NCI-H2196 treated with DMSO at 0.1 percent for 48 hours (cell line): ENCODE results near the gene MAD2L1.

Experiments
- DNase-seq: peaks from one replicate; lab custom pipeline; 2025; ENCODE audit not compliant: unreplicated experiment; lab: John Stamatoyannopoulos, UW

MAD2L1 gene

DNA sequence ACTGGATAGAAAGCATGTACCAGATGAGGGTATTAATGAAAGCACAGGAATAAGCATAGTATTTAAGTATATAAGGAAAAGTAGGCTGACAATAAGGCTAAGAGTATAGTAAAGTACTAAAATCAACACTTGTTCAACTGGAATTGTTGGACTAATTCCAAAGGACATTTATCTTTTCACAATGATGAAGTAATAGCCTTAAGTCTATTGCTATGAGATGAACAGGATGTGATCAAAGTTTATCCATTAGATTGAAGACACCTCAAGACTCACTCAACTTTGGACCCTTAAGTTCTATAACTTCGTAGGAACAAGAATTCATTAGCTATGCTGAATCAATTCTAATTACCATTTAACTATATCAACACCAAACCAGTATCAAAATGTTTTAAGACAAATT lies 7.6 kb downstream of the MAD2L1 start:
- DNase-seq, result no peak

DNA sequence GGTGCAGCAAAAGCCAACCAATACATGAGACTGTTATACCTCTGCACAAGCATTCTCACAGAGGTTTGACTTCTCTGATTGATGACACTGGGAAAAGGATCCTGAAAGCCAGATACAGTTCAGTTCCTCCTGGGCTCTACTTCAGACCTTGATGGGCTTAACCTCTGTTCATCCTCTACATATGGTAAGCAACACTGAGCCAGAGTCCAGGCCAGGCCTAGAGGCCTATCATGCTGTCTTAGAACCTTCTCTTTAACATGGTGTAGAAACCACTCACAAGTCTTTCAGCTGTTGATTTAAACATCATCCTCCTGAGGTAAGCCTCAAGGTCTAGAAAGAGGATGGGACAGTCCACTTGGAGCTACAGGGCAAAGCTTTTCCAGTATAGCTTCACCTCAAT lies 9.2 kb downstream of the MAD2L1 start:
- no peak for DNase-seq

DNA sequence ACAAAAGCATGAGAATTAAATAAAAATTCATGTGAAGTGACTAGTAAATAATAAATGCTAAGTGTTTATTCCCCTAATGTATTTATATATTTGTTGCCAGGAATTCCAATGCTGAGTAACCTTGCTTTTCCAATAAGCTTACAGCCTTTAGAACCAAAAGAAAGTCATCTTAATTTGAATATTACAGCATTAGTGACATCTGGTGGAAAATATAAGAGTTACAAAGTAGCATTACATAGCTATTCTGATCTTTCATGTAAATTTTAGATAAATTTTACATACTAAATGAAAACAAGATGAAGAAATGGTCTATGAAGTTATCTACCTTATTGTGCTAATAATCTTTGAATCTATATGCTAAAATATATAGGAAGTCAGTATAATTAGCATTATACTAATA lies 10.4 kb downstream of the MAD2L1 start:
- DNase-seq, result no peak

DNA sequence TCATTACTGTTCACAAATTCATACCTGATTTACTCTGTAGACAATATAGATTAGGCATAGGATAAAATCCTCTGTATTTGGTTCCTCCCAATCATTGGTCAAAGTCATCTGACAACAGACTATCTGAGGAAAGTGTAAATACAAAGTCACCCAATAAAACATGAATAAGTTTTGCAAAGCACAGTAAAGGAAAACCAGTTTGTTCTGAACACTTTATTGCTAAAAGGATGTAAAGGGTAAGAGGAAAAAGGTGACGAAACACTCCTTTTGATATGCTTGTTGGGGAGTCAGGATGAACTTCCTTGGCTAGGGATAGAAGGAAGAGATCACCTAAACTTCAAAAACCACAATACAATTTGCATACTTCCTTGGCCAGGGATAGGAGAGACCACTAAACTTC lies 10.9 kb downstream of the MAD2L1 start:
- DNase-seq, result no peak

DNA sequence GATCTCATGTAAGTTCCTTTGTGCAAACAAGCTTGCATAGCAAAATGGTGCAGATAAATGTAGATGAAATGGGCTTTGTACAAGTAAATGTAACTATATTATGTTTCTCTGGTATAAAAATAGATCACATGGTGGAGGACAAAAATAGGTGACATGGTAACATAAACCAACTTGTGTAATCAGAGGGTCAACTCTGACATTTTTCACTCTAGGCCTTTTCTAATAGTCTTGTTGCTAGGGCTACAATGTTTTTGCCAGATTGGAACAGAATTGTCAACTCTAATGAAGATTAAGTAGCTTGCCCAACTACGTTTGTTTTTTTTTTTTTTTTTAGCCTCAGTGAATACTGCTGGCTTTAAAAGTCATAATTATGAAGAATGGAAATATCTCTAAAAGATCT lies 11.5 kb downstream of the MAD2L1 start:
- DNase-seq, result no peak

- DNase-seq, result no peak
These were observed 12.7 kb downstream of the MAD2L1 start for GRCh38 chr4:120053911-120054310.

GRCh38 chr4:120052856-120053255 lies 13.8 kb downstream of the MAD2L1 start:
- no peak for DNase-seq

DNA sequence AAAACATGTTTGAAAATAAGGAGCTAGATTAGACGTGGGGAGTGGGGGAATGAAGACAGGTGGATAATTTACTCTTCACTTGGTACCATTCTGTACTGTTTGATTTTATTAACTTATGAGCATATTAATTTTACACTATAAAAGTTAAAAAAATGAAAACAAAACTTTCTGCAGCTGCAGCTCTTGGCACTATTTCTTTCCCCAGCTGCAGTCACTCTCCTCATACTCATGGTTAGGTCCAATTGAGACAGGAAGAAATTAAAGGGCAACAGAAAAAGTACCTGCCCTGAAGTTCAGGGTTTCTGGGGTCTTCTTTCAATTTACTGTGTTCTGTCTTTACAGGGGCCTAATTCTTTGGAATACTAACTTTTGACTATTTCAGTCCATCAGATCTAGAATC lies 15.4 kb downstream of the MAD2L1 start:
- no peak for DNase-seq

GRCh38 chr4:120049732-120050494 lies 16.7 kb downstream of the MAD2L1 start:
- peak; percentile 17 for DNase-seq

DNA sequence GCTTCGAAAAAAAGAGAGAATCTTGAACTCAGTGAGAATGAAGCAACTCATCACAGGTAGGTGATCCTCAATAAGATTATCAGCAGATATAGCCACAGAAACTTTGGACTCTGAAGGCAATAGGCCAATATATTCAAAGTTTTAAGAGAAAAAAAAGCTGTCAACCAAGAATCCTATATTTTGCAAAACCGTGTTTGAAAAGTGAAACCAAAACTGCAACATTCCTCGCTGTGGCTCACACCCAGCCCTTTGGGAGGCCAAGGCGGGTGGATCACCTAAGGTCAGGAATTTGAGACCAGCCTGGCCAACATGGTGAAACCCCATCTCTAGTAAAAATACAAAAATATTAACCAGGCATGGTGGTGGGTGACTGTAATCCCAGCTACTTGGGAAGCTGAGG lies 22.8 kb downstream of the MAD2L1 start:
- no peak for DNase-seq

DNA sequence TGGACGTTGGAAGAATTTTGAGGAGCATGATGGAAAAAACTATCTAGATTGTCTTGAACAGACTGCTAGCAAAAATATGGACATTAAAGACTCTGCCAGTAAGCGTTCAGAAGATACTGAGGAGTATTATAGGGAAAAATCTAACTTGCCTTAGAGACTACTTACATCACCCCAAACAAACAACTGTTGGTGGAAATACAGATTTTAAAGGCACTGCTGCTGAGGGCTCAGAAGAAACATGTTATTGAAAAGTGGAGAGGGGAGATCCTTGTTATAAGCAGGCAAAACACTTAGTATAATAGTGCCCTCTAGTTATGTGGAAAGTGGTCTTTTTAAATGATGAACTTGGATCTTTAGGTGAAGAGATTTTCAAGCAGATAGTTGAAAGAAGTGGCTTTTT lies 29.2 kb downstream of the MAD2L1 start:
- DNase-seq, result no peak

DNA sequence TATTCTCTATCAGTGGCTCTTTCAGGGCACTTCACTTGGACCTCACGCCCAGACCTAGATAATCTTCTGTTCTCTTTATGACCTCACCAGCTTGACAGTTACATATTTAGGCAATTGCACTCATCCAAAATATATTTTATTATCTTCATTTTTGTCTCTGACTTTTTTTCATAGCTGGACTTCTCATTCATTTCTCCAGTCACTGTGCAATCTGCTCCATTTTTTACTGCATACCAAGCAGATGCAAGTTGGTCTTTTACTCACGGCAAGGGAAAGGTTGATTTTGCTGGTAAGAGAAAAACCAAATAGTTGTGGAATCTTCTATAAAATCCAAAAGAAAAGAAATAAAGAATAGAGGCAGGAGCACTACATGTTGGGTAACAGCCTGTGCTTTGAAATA lies 31.7 kb downstream of the MAD2L1 start:
- DNase-seq, result no peak

DNA sequence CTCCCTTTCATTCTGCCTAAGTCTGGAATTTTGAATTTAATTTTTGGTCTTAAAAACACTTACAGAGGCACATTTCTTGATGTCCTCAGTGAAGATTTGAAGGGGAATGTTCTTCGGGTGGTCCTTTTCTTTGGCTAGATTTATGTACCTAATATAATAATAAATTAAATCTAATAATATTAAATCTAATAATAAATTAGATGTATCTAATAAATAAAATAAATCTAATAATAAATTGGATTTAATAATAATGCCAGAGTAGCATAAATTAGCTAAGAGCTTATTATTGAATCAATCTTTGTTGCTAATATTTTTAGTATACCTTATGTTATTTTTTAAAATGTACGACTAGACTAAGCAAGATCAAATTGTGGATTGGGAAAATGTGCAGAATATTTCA lies 39.8 kb downstream of the MAD2L1 start:
- DNase-seq, result no peak

GRCh38 chr4:120025516-120025915 lies 41.1 kb downstream of the MAD2L1 start:
- no peak for DNase-seq

DNA sequence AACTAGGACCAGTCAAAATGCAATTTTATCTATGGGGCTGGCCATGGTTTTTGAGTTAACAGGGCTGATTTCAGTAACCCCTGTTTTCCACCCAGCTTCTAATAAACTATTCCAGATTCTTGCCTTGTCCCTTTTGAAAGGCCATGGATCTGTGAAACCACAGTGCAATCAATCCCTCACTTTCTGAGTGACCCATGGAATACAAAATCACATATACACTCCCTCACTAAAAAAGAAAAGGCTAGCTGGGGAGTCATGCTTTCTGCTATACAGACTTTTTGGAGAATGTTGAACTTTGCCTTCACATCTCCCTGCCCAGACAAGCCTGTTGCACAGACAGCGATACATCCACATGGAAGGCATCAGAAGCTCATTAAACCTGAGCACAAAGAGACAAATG lies 47.9 kb downstream of the MAD2L1 start:
- DNase-seq, result no peak

DNA sequence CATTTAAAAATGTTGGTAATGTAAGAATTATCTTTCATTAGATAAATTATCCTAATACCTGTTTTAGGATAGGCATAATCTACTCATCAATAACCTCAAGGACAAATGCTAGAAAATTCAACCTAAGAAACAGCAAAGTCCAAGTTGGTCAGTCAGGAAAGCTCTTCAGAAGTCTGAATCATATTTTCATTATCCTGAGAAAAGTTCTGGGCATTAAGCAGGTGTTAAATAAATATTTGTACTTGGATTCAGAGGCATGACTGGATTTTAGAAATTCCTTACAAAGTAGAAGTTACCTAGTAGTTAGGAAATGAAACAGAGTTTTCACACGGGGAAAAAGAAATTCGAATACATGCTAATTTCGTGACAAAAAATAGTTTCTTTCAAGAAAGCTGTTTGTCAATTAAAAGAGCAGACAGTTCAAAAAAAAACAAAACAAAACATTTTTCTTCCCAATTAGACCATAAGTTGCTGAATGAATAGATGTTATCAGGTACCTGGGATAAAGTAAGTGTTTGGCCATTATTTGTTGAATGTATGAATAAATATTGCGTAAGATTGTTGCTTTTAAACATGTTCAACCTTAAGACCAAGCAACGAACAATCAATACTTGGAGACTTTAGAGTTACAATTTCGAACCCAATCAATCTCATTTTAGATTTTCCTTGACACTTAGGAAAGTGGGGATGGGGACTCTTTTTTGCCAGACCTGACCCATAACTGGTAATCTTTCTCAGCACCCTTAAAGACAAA lies 48.5 kb downstream of the MAD2L1 start:
- no peak for DNase-seq

GRCh38 chr4:120011725-120012124 lies 54.9 kb downstream of the MAD2L1 start:
- no peak for DNase-seq

GRCh38 chr4:120010646-120011045 lies 56.0 kb downstream of the MAD2L1 start:
- no peak for DNase-seq

GRCh38 chr4:120009731-120010130 lies 56.9 kb downstream of the MAD2L1 start:
- DNase-seq, result no peak

DNA sequence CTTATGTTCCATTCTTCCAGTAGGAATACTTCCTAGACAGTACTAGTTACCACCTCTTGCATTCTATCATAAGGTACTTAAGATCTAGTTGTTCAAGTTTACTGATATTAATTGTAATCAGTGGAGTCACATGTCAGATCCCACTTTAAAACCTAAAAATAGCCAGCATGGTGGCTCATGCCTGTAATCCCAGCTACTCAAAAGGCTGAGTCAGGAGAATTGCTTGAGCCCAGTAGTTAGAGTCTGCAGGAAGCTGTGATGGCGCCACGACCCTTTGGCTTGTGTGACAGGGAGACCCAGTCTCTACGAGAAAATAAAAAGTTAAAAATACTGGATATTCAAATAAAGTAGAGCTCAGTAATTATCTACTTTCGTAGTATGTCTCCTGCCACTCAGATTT lies 57.7 kb downstream of the MAD2L1 start:
- no peak for DNase-seq

DNA sequence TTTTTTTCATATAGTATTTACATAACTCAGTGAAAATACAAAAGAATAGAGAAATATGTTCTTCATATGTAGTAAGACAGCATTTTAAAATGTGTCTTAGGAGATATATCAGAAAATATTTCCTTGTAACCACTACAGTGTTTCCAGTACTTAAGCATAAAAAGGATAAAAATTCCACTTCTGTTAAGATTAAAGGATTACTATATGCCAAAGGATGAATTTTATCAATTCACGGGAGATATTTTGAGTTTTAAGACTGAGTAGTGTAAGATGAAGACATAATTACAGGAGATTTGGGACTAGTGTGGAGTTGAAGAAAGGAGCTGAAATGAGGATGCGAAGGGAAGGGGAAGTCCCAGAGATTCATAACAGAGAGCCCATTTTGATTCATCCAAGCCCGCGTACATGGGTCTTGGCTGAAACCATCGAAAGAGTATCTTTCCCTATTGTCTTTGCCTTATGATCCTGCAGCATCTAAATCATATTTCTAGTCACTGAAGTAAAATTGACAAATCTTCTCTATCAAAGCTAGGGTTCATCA lies 58.7 kb downstream of the MAD2L1 start:
- DNase-seq, result no peak

DNA sequence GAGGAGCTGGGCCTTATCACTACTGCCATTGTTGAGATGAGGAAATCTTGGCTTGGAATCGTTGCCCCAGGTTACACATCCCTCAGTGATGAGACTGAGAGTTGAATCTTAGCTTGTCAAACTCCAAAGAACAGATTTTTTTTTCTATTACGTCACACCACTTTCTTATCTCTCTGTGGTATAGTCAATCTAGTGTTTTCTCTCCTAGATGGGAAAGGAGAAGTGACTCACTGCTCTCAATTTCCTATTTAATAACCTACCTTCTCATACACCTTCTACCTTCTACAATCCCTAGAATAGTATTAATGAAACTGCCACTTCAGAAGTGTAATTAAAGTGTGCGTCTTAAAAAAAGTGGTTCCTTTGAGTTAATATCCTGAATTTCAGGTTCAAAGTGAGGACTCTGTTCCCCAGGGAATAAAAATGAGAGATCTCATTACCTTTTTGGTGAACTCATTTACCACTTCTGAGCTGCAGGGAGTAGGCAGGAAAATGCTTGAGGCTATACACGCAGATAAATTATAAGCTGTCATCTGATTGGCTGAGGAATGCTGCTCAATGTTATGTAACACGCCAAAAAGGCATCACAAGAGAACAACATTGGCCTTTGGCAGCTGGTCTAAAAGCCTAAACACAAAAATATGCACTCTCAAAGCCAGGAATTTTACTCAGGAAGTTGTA lies 59.3 kb downstream of the MAD2L1 start:
- DNase-seq, result no peak
